Retinal pigment epithelial cell (primary cell): ENCODE data around the gene SCARB1.
"Not testable (repeated sequence)": the region's sequence is repeated elsewhere in the genome, so short reads cannot be mapped to it uniquely, and the experiment has no call there.

Experiments
- DNase-seq: peaks from one replicate; pipeline ENCODE4 v3.0.0-alpha.2; 2010; ENCODE audit warnings: low read depth
- H3K4me3 ChIP-seq: 2 replicates; pipeline ENCODE4 v1.5.1; 2011; ENCODE audit warnings: mild to moderate bottlenecking, low read length, control low read depth, moderate library complexity
- TF ChIP-seq, protein P1 (sequence below): conservative IDR thresholded peaks from 2 replicates; pipeline ENCODE4 v1.5.1; 2011; ENCODE audit warnings: low read depth, low read length, control low read depth, inconsistent platforms

The SCARB1 gene

DNA sequence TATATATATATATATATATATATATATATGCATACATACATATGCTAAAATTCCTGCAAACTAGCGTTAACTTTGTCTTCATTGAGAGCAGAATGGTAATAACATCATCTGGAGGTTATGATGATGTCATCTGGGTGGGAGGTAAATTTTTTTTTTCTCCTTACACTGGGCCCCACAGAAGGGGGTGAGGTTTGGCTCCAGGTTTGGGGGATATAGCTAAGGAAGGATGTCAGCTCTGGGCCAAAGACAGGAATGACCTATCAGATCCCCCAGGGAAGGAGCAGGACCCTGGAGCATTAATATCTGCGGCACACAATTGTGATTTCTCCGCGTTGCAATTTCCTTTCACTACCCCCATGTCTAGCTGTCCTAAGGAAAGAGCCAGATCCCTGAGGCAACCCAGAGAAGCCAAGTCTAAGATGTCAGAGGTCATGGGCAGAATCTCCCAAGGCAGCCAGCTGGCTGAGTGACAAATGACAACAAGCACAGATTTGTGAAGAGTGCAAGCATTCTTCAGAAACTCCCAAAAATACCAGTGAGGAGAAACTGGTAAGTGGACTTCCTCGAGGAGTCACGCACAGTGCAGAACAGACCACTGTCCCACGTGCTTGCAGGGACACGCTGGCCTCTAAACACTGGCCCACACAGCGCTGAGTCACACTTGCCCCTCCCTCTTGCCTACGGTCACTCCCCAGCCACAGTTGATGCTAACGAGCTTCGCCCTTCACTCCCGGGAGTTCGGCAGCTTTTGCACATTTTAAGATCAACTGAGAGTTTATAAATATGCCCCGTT lies 40.8 kb upstream of the SCARB1 start:
- H3K4me3 ChIP-seq = no peak overlapping the region
- DNase-seq = peak; percentile 75
- TF ChIP-seq, protein P1, sequence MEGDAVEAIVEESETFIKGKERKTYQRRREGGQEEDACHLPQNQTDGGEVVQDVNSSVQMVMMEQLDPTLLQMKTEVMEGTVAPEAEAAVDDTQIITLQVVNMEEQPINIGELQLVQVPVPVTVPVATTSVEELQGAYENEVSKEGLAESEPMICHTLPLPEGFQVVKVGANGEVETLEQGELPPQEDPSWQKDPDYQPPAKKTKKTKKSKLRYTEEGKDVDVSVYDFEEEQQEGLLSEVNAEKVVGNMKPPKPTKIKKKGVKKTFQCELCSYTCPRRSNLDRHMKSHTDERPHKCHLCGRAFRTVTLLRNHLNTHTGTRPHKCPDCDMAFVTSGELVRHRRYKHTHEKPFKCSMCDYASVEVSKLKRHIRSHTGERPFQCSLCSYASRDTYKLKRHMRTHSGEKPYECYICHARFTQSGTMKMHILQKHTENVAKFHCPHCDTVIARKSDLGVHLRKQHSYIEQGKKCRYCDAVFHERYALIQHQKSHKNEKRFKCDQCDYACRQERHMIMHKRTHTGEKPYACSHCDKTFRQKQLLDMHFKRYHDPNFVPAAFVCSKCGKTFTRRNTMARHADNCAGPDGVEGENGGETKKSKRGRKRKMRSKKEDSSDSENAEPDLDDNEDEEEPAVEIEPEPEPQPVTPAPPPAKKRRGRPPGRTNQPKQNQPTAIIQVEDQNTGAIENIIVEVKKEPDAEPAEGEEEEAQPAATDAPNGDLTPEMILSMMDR = no peak

DNA sequence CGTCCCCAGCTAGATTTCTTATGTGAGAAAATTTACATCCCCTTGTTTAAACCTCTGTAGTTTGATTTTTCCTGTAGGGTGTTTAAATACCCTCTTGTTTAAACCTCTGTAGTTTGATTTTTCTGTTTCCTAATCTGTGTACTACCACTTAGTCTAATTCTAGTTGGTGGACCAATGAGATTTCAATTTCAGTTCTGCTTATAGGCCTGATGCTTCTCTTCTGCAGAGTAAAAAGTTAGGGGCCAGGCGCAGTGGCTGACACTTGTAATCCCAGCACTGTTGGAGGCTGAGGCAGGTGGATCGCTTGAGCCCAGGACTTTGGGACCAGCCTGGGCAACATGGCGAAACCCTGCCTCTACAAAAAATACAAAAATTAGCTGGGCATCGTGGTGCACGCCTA lies 39.3 kb upstream of the SCARB1 start:
- no peak for DNase-seq
- TF ChIP-seq, protein P1 = no peak

DNA sequence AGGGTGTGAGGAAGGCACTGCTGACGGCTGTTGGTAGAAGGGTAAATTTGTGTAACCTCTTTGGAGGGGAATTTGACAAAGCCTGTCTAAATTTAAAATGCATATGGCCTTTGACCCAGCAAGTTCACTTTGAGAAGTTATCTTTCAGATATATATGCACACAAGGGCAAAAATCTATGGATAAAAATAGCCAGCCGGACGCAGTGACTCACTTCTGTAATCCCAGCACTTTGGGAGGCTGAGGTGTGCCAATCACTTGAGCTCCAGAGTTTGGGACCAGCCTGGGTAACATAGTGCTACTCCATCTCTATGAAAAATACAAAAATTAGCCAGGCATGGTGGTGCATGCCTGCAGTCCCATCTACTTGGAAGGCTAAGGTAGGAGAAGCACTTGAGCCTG lies 37.3 kb upstream of the SCARB1 start:
- no peak for DNase-seq
- no peak overlapping the region for H3K4me3 ChIP-seq
- TF ChIP-seq, protein P1 = no peak

More for the DNA sequence above, 39.3 kb upstream of the SCARB1 start:
- no peak overlapping the region for H3K4me3 ChIP-seq

DNA sequence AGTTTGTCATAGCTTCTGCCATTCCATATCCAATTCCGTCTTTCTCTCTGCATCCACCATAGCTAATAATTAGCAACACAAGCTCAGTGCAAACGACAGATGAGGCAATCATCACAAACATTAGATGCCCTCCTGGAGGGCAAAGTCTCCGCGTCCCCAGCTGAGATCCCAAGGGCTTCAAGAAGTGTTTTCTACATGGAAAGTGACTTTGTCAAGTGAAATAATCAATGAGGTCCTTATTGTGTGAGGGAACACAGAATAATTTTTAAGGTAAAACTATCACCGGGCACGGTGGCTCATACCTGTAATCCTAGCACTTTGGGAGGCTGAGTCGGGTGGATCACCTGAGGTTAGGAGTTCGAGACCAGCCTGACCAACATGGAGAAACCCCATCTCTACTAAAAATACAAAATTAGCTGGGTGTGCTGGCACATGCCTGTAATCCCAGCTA lies 36.7 kb upstream of the SCARB1 start:
- H3K4me3 ChIP-seq, DNase-seq: not testable (repeated sequence)

DNA sequence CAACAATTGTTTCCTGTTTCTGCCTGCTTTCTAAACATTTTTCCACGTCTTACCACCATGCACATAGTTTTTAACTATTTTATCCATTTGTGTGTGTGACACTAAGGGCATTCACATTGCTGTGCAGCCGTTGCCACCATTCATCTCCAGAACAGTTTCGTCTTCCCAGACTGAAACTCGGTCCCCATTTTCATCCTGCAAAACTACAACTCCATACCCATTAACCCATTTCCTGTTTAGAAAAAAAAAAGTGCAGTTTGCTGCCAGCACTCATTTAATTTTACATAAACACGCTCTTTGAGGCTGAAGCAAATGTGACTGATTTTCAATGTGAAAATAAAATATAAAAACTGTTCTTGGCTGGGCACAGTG lies 35.2 kb upstream of the SCARB1 start:
- TF ChIP-seq, protein P1 = no peak
- no peak overlapping the region for H3K4me3 ChIP-seq
- DNase-seq = no peak

DNA sequence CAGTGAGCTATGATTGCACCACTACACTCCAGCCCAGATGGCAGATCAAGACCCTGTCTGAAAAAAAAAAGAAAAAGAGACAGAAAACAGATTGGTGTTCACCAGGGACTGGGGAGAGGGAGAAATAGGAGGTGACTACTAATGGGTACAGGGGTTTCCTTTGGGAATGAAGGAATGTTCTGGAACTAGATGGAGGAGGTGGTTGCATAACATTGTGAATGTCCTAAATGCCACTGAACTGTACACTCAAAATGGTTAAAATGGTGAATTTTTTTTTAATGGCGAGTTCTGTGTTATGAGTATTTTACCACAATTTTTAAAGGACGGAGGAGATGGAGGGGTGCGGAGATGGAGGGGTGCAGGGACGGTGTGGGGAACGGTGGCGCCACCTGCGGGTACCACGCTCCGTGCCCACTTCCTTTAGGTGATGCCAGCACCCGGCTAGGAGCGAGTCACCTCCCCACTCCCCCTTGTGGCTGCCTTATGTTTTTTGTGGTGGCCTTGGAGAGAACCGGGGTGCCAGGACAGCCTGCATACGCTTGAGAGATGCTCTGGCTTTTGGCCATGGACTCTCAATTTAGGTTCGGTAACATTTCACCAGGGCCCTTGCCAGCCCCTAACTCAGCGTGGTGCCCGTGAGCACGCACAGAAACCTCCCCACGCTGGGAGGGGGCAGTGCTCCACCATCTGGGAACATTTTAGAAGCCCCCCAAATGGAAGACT lies 34.7 kb upstream of the SCARB1 start:
- no peak overlapping the region for H3K4me3 ChIP-seq
- TF ChIP-seq, protein P1 = peak; percentile 68
- DNase-seq = no peak

DNA sequence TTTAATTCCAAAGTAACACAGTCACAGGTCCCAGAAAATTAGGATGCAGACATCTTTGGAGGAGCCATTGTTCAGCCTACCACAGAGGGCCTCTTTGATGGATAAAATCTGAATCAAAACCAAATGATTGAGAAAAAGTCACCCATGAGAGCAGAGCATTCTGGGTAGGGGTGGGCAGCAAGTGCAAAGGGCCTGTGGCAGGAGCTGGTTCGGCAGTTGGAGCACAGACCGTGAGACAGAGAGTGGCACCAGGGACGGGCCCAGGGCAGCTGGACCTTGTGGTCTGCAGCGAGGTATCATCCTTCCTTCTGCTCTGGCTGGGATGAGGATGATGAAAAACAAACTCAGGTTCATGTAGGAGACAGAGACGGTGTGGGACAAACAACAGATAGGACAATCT lies 32.8 kb upstream of the SCARB1 start:
- H3K4me3 ChIP-seq = no peak overlapping the region
- TF ChIP-seq, protein P1 = no peak
- DNase-seq = no peak
